Measurements from ENCODE around the gene VRK1. TPM values are rescaled to one million over a fixed set of nuclear protein-coding genes. Genes with fewer than 3 reads are reported as not detected.

VRK1 gene
- total RNA-seq, 4 donors from 2014 or later: 3.8 to 7.0 (median 5.4) TPM

DNA sequence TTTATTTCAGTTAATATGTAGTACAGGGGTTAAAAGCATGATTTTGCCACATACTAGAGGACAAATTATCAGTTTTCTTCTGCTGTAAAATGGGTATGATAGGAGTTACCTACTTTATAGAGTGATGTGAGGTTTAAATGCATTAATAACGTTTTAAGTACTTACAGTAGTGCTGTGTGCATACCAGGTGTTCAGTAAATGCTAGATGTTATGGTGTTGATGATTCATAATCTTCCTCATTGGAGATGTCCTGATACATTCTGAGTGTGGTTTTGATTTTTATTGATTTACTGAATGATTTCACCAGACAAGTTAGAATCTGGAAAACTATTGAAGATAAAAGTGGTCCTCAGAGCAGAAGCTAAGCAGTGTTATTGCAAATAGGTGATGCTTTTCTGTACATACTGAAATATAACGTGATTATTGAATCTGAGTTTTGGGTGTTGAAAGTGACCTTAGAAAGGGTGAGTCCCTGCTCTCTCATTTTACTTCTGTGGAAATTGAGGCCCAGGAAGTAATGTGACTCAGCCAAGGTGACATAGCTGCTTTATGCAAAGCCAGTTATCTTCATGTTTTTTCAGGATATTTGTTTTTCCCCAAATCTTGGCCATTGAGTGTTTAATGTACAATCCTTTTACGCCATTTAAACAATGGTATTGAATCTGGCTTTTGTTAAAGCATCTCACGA, 54.7 kb downstream of the VRK1 start:
- no peak overlapping the region for H3K27ac ChIP-seq
- H3K36me3 ChIP-seq: peaks cover 3 to 20% of the 10 kb centered on the region in 2 donors
- in situ Hi-C loops (cut with MboI; ENCODE audit: low sequenced_read_pairs in 4 of 4): no loop called here
- no peak for TF ChIP-seq POLR2A (IDR thresholded peaks at IDR 0.05)
- TF ChIP-seq, protein P1, sequence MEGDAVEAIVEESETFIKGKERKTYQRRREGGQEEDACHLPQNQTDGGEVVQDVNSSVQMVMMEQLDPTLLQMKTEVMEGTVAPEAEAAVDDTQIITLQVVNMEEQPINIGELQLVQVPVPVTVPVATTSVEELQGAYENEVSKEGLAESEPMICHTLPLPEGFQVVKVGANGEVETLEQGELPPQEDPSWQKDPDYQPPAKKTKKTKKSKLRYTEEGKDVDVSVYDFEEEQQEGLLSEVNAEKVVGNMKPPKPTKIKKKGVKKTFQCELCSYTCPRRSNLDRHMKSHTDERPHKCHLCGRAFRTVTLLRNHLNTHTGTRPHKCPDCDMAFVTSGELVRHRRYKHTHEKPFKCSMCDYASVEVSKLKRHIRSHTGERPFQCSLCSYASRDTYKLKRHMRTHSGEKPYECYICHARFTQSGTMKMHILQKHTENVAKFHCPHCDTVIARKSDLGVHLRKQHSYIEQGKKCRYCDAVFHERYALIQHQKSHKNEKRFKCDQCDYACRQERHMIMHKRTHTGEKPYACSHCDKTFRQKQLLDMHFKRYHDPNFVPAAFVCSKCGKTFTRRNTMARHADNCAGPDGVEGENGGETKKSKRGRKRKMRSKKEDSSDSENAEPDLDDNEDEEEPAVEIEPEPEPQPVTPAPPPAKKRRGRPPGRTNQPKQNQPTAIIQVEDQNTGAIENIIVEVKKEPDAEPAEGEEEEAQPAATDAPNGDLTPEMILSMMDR (IDR thresholded peaks at IDR 0.05 in 4 of 5, conservative IDR thresholded peaks at IDR 0.05 in 1 of 5): no peak
- no peaks in the 10 kb centered on the region for H3K27me3 ChIP-seq
- intact Hi-C loops (cut with DNase I; ENCODE audit: low total_unique reads): no loop called here
- no peaks in the 10 kb centered on the region for H3K9me3 ChIP-seq
- no peaks in the 10 kb centered on the region for H3K4me1 ChIP-seq
- no peak for ATAC-seq
- no peak for DNase-seq
- H3K4me3 ChIP-seq: no peak overlapping the region

DNA sequence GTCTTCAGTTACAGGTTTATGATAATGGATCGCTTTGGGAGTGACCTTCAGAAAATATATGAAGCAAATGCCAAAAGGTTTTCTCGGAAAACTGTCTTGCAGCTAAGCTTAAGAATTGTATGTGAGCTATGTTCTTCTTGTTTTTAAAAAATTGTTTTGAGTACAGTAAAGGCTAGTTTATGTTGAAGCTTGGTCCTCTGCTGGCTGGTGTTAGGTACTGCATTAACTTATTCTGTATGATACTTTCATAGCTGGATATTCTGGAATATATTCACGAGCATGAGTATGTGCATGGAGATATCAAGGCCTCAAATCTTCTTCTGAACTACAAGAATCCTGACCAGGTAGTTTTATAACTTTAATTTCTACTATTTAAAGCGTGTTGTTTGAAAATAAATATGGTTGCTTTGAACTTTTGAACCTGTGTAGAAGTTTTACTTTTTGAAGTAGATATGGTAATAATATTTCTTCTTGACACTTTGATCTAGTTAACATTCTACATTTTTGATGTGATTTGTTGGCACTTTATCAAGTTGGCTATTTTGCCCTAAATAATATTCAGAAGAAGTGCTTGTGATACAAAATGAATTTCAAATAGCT, 55.7 kb downstream of the VRK1 start:
- Histone ChIP-seq H3K27ac (no peak overlapping the region), H3K36me3 (peaks cover 0 to 9% of the 10 kb centered on the region in 2 donors), H3K9me3 (no peaks in the 10 kb centered on the region), H3K4me3 (no peak overlapping the region), H3K4me1 (no peaks in the 10 kb centered on the region), H3K27me3 (no peaks in the 10 kb centered on the region)
- ATAC-seq (no peak), DNase-seq (no peak)
- intact Hi-C loops (cut with DNase I; ENCODE audit: low total_unique reads): no loop called here
- in situ Hi-C loops (cut with MboI; ENCODE audit: low sequenced_read_pairs in 4 of 4): no loop called here
- TF ChIP-seq POLR2A (IDR thresholded peaks at IDR 0.05): no peak
- TF ChIP-seq, protein P1 (IDR thresholded peaks at IDR 0.05 in 4 of 5, conservative IDR thresholded peaks at IDR 0.05 in 1 of 5): peak in 3 of 5 experiments; percentile 28 to 51 (median 35)

DNA sequence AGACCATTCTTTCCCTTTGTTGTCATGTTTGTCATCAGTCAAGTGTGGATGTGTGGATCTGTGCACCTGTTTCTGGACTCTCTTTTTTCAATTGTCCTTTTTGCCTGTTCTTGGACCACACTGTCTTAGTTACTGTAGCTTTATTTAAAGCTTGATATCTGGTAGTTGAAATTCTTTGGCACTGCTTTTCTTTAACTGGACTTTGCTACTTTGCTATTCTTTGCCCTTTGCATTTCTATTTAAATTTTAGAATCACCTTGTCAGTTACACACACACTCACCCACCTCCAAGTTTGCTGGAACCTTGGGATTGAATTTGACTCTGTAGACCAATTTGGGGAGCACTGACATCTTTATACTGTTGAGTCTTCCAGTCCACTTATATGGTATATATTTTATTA, 61.5 kb downstream of the VRK1 start:
- Histone ChIP-seq H3K36me3 (no peaks in the 10 kb centered on the region), H3K4me3 (no peak overlapping the region), H3K4me1 (no peaks in the 10 kb centered on the region), H3K27me3 (no peaks in the 10 kb centered on the region), H3K27ac (no peak overlapping the region), H3K9me3 (no peaks in the 10 kb centered on the region)
- in situ Hi-C loops (cut with MboI; ENCODE audit: low sequenced_read_pairs in 4 of 4) (no loop called here), intact Hi-C loops (cut with DNase I; ENCODE audit: low total_unique reads) (no loop called here)
- TF ChIP-seq, protein P1 (IDR thresholded peaks at IDR 0.05 in 4 of 5, conservative IDR thresholded peaks at IDR 0.05 in 1 of 5): no peak
- no peak for TF ChIP-seq POLR2A (IDR thresholded peaks at IDR 0.05)
- DNase-seq (no peak), ATAC-seq (no peak)

DNA sequence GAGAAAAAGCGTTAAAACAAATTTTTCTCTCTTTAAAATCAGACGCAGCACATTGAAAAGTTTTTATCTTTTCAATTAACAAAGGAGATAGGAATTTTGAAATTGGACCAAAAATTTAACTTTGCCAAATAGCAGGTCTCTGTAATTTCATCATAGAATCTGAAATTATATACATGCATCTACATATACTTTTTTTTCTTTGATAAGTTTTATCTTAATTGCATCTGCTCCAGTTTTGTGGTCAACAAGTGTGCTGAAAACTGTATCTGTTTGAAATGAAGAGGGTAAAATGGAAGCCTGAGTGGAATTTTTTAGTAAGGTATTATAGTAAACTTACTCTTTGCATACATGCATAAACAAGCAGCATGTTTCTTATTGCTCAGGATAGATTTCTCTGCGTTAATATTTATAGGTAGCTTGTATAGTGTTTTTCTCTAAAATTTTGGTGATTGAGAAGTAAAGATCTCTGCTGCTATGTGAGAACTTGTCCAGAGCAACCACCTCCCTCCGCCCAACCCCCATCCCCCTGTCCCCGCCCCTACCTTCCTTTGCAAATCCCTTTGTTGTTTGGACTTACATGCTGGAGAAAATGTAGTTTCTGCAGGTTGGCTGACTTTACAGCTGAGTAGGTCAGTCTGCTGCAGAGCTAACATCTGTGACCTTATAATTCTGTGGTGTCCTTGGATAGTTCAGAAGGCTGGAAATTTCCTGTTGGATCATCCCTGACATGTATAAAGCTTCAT, 64.6 kb downstream of the VRK1 start:
- H3K9me3 ChIP-seq: no peaks in the 10 kb centered on the region
- H3K36me3 ChIP-seq: no peaks in the 10 kb centered on the region
- intact Hi-C loops (cut with DNase I; ENCODE audit: low total_unique reads) (no loop called here), in situ Hi-C loops (cut with MboI; ENCODE audit: low sequenced_read_pairs in 4 of 4) (no loop called here)
- no peaks in the 10 kb centered on the region for H3K4me1 ChIP-seq
- H3K27me3 ChIP-seq: no peaks in the 10 kb centered on the region
- no peak overlapping the region for H3K4me3 ChIP-seq
- no peak for ATAC-seq
- H3K27ac ChIP-seq: no peak overlapping the region
- TF ChIP-seq, protein P1 (IDR thresholded peaks at IDR 0.05 in 4 of 5, conservative IDR thresholded peaks at IDR 0.05 in 1 of 5): no peak
- no peak for TF ChIP-seq POLR2A (IDR thresholded peaks at IDR 0.05)
- no peak for DNase-seq
